GM19328 (cell line): ENCODE measurements around the gene CCDC110.

Experiments
- ATAC-seq: cut with Tn5 transposase; IDR thresholded peaks from one replicate; pipeline ENCODE4 v1.9.1; 2021; ENCODE audit warnings: mild to moderate bottlenecking, moderate library complexity; ENCODE audit not compliant: unreplicated experiment

The CCDC110 gene

DNA sequence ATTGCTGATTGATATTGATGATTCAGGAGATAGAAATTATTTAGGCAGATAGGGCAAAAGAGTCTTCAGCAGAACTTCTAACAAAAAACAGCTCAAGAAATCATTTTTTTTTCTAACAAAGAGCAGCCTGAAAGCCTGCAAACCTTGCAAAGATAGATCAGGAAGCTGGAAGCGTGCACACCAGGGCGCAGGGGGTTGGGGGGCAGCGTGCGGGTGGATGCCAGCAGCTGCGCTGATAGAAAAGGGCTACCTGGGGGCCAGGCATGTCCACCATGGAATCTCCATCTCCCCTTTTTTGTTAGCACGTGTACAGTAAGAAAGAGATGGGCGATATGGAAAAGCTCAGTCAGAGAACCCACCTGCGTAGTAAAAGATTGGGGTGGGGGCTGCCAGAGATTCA, 1.7 kb upstream of the CCDC110 start:
- no peak for ATAC-seq

DNA sequence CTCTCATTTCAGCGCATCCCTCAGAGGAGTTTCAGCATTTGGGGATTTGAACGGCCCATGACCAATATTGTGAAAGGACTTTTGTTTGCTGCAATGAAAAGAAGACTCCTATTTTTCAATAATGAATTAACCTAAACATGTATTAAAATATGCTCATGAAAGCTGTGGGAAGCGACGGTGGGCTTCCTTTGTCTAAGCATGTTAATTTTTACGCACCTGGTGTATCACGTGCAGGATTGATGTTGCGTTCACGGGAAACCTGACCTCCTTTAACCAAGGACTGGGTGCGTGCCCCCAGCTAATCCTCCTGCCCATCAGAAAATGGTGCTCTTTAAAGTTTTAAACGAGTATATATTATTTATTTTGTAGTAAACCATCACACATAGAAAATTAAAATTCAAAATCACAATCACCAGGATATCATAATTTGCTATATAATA, 590 bp upstream of the CCDC110 start:
- no peak for ATAC-seq

DNA sequence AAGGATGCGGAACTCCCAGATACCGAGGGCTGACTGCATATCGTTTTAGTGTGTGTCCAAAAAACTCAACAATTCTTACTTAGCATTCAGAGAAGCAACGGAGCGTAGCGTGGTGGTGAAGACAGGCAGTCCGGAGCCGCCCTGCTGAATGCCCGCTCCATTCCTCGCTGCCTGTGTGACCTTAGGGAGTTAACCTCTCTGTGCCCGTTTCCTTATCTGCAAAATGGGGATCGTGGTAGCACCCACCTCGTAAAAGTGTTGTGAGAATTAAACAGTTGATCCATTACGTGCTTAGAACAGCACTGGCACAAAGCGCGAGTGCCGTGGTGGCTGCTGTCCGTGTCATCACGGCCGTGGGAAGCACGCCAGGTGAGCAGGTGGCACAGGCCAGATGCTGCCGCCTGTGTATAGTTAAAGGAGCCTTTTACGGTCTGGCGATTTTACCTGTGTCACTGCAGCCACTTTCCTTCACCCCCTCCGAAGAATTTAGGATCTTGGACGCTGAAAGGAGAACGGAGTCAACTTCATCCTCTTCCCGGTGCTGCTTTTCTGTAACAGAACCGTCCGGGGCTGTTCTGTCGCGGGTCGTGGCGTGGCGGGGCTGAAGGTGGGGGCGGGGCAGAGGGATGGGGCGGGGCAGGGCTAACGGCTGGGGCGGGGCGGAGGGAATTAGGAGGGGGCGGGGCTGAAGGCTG, 885 bp downstream of the CCDC110 start:
- no peak for ATAC-seq

DNA sequence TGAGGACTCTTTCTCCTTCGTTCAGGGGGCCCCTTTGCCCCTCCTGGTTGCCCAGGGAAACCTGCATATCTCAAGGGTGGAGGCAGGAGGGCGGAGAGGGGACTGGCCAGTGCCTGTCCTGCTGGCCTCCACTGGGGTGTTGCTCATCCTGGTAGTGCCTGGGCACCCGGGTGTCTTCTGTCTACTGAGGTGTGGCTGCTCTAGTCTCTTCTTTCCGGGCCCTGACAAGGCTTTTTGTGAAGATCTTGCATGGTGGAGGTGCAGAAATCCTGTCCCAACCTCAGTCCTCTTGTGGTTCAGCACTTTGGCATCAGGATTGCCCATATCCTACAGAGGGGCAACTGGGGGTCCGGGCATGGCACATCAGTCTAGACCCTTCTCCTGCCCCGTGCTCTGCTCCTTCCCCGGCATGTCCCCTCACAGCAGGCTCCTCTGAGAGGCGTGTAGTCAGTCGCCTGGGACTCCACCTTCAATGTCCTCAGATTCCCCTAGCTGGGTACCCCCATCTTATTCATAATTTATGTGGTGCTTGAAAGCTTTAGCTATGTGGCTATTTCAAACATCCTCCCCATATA, 1.9 kb downstream of the CCDC110 start:
- ATAC-seq, result no peak

DNA sequence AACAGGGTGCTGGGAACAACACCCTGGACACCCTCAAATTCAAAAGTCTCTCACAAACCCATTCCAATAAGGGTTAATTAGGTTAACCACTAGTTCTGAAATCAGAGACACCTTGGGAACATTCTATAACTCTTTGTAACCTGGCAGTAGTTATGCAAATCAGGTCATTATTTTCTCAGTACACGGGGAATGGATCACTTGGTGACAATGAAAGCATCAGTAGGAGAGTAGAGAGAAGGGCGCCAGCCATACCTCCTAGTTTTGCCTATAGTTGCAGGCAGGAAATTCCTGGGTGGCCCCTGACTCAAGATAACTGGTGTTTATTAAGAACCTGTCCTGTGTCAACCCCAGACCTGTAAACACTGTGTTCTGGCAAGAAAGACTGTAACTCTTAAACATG, 2.5 kb downstream of the CCDC110 start:
- ATAC-seq, result no peak

DNA sequence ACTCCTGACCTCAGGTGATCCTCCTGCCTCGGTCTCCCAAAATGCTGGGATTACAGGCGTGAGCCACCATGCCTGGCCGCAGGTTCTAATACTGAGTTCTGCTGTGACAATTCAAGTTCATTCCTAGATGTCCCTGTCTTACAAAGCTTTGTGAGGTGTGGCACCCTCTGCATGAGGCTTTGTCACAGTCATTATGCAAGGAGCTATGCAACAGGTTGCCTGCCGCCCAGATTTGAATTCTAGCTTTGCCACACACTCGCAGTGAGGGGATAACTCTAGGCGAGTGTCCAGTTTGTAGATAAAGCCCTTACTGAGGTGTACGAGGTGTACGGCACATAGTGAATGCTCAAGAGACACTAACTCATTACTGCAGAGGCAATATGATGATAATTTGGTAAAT, 3.5 kb downstream of the CCDC110 start:
- ATAC-seq, result no peak

DNA sequence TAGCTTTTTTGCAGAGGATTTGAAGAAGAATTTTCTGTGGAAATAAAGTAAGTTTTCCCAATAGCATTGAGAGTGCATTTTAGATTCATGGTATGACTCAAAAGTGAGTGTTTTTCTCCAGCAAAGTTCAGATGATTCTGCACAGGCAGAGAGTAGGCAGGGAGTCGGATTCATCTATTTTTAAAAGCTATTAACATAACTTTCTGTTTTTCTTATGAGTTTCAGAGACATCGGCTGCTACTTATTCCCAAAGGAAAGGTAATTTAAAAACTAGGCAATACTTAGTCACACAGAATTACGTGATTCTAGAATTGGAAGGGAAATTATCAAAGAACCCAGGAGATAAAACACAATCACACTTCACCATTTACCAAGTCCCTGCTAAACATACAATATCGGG, 4.4 kb downstream of the CCDC110 start:
- no peak for ATAC-seq

DNA sequence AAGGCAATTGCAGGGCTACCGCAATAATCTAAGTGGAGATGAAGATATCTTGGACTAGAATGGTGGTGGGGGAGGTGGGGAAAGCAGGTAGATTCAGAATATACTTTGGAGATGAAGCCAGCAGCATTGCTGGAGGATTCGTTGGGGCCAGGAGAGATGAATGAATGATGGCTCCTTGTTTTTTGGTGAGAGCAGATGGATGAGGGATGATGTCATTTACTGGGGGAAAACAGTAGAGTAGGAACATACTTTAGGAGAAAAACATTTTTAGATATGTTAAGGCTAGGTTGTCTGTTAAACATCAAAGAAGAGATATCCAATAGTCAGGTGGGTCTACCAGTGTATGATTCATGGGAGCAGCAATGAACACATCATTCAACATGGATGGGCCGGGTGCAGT, 5.8 kb downstream of the CCDC110 start:
- ATAC-seq, result no peak

DNA sequence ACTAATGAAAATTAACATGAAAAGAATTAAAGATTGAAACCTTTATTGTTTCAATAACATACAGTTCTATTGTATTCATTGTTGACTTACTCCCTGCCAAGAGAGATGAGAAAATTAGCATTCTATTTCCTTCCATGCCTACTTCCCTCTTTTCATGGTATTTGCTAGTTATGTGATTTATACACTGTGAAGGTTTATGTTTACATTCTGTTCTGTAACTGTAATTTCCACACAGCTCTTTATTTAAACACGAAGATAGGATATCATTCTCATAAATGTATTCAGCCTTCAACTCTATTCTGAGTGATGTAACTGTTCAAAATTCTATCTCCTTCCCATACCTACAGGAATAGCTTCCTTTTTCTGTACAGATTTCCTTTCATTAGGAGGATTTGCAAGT, 6.6 kb downstream of the CCDC110 start:
- no peak for ATAC-seq

DNA sequence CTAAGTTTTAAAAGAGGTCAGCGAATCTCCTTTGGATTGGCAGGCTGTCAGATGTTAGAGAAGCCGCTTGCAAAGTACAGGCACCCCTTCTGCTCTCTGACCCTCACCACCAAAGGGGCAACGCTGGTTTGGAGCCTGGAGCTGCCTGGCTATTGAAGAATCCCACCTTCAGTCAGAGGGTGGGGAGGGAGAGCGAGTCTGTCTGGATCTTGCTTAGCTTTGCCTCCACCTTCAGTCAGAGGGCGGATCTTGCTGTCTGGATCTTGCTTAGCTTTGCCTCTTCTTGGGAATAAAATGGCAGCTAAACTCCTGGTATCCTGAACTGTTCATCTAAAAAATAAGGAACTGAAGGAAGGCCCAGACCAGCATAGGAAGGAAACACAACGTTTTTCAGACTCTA, 7.3 kb downstream of the CCDC110 start:
- ATAC-seq, result no peak

DNA sequence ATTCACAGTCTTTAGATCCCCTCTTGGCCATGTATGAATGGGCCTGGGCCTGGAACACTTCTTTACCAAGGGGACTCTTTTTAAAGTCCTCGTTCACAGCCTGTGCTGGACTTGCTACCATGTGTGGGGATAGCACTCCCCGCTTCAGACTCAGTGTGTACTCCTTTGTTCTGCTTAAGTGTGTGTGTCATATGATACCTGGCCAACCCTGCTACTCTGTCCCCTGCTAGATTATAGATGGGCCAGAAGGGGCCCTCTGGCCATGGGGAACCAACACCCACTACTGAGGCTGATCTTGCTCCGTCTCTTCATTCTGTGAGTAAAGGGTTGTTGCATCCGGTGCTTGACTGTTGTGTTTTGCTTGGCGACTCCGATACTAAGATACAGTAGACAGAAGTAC, 8.0 kb downstream of the CCDC110 start:
- ATAC-seq, result no peak

DNA sequence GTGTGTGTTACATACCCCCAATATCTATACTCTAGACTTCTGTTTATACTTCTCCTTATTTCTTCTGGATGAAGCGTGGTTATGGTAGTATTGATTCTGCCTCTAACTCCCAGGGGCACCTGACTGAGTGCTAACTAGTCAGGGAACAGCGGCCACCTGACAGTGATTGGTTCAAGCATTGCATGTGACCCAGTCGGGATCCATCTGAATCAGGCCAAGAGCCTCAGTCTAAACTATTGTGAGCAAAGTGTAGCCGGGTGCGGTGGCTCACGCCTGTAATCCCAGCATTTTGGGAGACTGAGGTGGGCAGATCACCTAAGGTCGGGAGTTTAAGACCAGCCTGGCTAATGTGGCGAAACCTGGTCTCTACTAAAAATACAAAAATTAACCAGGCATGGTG, 10.0 kb downstream of the CCDC110 start:
- no peak for ATAC-seq

DNA sequence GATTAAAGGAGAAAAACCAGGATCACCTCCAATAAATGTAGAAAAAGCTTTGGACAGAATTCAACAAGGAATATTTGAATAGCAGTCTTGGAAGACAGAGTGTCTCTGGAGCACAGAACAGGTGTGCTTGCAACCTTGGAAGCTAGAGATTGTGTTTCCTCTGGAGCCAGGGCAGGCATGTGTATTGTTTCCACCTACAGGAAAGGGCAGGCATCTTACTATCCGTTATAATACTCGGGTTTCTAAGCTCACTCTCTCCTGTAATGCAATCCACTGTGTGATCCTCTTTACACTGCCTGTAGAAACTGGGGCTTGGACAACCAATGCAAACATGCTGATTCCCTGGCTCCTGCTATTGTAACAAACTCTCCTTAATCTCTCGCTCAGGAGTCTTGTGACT, 14.4 kb downstream of the CCDC110 start:
- ATAC-seq, result no peak

DNA sequence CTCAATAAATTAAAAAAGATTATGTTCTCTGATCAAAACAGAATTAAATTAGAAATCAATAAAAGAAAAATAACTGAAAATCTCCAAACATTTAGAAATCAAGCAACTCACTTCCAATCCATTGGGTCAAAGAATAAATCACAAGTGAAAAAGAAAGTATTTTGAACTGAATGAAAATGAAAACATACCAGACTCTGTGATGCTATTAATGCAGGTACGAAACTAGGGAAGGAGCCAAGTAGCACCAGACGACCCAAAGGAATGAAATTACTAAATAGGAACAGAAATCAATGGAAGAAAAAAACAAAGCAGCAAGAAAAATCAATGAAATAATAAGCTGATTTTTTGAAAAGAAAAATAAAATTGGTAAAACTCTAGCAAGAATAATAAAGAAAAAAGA, 15.4 kb downstream of the CCDC110 start:
- ATAC-seq, result no peak

DNA sequence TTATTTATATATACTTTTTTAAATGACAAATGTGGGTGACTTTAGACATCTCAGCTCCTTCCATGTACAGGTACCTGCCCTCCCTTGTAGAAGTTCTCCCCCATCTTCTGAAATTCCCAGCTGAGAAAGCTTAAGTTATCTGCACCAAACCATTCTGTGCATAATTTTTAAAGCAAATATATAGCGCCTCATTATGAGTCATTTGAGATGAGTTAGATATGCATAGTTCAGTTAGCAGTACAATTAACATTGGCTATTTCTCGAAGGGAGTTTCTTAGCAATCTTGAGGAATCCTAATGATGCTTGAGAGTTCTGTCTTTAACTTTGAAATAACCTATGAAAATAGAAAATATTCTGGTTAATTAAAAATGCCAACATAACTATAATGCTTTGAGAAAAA, 26.3 kb downstream of the CCDC110 start:
- no peak for ATAC-seq

DNA sequence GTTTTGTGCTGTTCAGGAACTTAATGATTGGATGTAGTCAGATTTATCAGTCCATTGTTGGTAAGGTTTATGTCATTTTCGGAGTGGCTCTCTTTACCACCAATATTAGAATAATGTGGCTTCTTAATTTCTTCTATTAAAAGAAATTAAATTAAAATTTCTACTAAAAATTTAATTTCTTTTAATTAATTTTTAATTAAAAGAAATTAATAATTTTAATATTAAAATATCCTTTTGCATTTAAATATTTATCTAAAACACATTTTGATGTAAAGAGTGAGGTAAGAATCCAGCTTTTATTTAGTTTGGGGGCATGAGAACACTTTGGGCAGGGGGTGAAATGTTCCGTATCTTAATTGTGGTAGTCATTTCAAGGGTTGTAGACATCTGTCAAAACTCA, 30.1 kb downstream of the CCDC110 start:
- no peak for ATAC-seq

DNA sequence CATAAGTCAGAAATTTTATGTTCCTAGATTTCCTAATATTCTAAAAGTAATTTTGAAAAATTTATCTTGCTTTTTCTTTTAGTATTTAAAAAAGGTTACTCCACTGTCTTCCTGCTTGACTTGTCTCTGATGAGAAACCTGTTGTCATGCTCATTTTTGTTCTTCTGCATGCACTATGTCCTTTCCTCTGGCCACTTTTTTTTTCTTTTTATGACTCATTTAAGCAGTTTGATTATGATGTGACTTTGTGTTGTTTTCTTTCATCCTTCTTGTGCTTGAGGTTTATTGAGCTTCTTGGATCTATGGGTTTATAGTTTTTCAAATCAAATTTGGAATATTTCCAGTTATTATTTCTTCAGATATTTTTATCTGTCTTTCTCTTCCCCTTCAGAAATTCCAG, 33.7 kb downstream of the CCDC110 start:
- ATAC-seq, result no peak

DNA sequence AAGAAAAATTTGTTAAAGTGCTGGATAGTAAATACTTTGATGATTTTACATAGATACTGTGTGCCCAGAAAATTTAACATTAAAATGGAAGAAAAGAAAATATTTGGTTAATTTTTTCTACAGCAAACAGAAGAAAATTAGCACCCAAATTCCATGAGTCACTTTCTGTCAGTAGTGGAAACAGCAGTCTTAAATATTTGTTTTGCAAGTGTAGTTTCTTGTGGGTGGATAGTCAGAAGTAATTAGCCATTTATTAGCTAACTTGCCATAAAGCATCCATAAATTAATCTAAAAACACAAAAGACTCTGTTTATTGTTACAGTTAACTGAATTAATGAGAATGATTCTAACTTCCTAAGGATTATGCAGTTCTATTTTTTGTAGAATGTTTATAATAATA, 36.1 kb downstream of the CCDC110 start:
- no peak for ATAC-seq

DNA sequence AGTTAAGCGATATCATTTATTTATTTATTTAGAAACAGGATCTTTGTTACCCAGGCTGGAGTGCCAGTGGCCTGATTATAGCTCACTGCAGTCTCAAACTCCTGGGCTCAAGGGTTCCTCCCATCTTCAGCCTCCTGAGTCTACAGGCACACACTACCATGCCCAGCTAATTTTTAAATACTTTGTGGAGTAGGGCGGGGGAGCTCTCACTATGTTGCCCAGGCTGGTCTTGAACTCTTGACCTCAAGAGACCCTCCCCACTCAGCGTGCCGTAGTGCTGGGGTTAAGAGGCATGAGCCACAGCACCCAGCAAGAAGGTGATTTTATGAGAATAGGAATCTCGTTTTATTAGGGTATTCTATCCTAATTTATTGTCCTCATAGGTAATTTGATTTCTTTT, 41.9 kb downstream of the CCDC110 start:
- no peak for ATAC-seq

DNA sequence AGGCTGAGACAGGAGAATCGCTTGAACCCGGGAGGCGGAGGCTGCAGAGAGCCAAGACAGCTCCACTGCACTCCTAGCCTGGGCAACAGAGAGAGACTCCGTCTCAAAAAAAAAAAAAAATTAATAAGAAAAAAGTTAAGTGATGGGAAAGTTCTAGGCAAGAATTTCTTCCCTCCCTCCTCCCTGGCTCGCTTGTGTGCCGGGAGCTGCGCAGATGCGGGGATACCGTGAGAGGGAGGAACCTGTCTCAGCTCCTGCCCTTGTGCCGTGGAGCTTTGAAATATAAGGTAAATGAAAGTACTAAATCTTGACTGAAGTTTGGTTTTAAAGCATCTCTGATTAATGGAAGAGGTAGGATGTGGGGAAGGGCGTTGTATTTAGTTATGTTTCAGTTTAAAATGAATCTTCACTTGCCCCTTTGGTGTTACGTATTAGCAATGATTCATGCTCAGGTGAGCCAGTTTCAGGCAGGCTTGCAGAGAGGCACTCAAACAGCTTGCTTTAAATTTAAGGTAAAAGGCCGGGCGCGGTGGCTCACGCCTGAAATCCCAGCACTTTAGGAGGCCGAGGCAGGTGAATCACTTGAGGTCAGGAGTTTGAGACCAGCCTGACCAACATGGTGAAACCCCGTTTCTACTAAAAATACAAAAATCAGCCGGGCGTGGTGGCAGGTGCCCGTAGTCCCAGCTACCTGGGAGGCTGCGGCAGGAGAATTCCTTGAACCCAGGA, 44.4 kb downstream of the CCDC110 start:
- no peak for ATAC-seq

DNA sequence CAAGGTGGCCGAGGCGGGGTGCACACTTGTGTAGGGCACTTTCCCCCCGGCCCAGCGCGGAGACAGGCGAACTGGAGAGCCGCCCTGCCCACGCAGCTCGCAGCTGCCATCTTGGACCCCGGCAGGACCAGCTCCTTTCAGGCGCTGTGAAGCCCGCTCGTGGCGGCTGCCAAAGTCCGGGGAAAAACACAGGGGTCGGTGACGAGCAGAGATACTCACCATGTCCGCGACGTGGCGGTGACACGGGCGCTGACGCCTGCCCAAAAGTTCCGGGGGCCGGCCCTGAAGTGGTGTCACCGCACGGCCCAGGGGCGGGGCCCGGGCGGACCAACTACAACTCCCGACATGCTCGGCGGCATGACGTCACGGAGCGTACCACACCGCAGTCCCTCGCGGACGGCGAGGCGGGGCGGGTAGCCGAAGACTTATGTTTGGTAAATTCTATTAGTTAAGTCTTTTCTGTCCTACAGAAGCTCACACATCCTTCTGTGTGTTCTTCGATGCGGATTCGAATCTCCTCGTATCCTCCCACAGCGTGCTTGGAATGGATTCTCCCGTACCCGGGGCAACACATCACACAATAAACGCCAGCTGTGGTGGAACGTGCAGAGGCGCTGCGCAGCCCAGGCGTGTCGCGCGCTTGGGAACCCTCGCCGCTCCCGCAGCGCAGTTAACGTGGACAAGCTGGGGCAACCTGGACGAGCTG, 45.7 kb downstream of the CCDC110 start, which contains the start of gene UFSP2:
Gene UFSP2 (minus strand): TSS at position 318 of the 706 bp plus-strand sequence. CDS start 96 bp downstream, at position 222.
- ATAC-seq, result peak; percentile 91
